Measurements from ENCODE around the gene MMS19.

The MMS19 gene

GRCh38 chr10:97435211-97435610, 63.0 kb downstream of the MMS19 start:
- H3K27me3 ChIP-seq (replicated peaks; ENCODE audit: control insufficient read depth, insufficient read depth, low read length) = no peaks in the 10 kb centered on the region
- H3K4me3 ChIP-seq (replicated peaks; ENCODE audit: low read depth, low read length) = no peak overlapping the region
- no peak for DNase-seq (ENCODE audit: extremely low read depth, insufficient read length)
- peaks cover 20% of the 10 kb centered on the region for H3K36me3 ChIP-seq (ENCODE audit: control insufficient read depth, insufficient read depth, low read length)
- TF ChIP-seq CTCF (IDR thresholded peaks at IDR 0.05; ENCODE audit: insufficient read depth, low read length, poor library complexity, severe bottlenecking) = no peak

- Histone ChIP-seq H3K4me3 (replicated peaks; ENCODE audit: low read depth, low read length) (no peak overlapping the region), H3K36me3 (ENCODE audit: control insufficient read depth, insufficient read depth, low read length) (peaks cover 20% of the 10 kb centered on the region), H3K27me3 (replicated peaks; ENCODE audit: control insufficient read depth, insufficient read depth, low read length) (no peaks in the 10 kb centered on the region)
- DNase-seq (ENCODE audit: extremely low read depth, insufficient read length) = no peak
- TF ChIP-seq CTCF (IDR thresholded peaks at IDR 0.05; ENCODE audit: insufficient read depth, low read length, poor library complexity, severe bottlenecking) = no peak
Observed at GRCh38 chr10:97434557-97434956, 63.7 kb downstream of the MMS19 start.

- Histone ChIP-seq H3K36me3 (ENCODE audit: control insufficient read depth, insufficient read depth, low read length) (peaks cover 18% of the 10 kb centered on the region), H3K27me3 (replicated peaks; ENCODE audit: control insufficient read depth, insufficient read depth, low read length) (no peaks in the 10 kb centered on the region), H3K4me3 (replicated peaks; ENCODE audit: low read depth, low read length) (no peak overlapping the region)
- no peak for DNase-seq (ENCODE audit: extremely low read depth, insufficient read length)
- TF ChIP-seq CTCF (IDR thresholded peaks at IDR 0.05; ENCODE audit: insufficient read depth, low read length, poor library complexity, severe bottlenecking) = no peak
Observed at GRCh38 chr10:97434055-97434454, 64.2 kb downstream of the MMS19 start.

DNA sequence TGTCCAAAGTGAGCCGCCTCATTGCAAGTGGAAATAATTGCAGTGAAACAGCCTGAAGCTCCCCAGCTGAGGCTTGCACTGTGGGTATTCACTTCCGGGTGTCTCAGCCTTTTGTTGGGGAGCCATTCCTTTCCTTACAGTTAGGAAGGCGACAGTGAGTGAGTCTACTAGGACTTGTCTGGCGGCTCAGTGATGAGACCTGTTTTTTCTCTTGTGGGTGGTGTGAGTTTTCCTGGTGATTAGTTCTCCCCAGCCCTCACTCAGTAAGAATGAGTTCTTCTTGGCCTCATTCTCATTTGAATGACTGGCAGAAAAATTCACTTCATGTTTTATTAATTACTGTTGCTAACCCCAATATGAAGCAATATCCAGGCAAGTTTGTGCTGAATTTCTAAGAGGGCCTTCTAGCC, 69.6 kb downstream of the MMS19 start:
- Histone ChIP-seq H3K27me3 (replicated peaks; ENCODE audit: control insufficient read depth, insufficient read depth, low read length) (no peaks in the 10 kb centered on the region), H3K36me3 (ENCODE audit: control insufficient read depth, insufficient read depth, low read length) (peaks cover 11% of the 10 kb centered on the region), H3K4me3 (replicated peaks; ENCODE audit: low read depth, low read length) (peak overlapping the region; percentile 97)
- no peak for TF ChIP-seq CTCF (IDR thresholded peaks at IDR 0.05; ENCODE audit: insufficient read depth, low read length, poor library complexity, severe bottlenecking)
- no peak for DNase-seq (ENCODE audit: extremely low read depth, insufficient read length)

DNA sequence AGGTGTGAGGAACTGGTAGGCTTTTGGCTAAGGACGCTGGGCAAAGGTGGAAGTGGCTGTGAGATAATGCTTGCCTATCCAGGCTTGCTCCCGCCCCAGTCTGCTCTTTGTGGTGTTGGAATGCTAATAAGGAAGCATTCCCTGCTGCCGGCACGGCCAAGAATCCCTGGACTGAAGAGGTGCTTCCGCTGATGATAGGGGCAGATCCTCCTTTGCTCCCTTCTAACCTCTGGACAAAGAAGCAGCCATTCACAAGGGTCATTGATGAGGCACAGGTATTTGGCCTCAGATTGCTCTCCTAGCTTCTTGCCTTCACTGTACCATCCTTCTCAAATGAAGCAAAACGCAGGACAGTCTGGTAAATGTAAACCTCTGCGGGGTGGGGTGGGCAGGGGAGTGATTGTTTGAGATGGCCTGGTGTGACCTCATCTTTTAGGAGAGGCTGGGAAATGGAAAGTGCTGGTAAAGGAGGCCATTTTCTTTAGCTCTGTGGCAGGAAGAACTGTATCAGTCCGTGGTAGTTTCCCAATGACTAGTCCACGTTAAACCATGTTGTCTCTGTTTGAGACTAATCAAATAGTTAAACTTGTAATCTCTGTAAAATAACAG, 70.5 kb downstream of the MMS19 start:
- DNase-seq (ENCODE audit: extremely low read depth, insufficient read length) = no peak
- Histone ChIP-seq H3K4me3 (replicated peaks; ENCODE audit: low read depth, low read length) (peak overlapping the region; percentile 97), H3K36me3 (ENCODE audit: control insufficient read depth, insufficient read depth, low read length) (peaks cover 7% of the 10 kb centered on the region), H3K27me3 (replicated peaks; ENCODE audit: control insufficient read depth, insufficient read depth, low read length) (no peaks in the 10 kb centered on the region)
- no peak for TF ChIP-seq CTCF (IDR thresholded peaks at IDR 0.05; ENCODE audit: insufficient read depth, low read length, poor library complexity, severe bottlenecking)

Data from GM06990 (cell line).